Smooth muscle cell (in vitro differentiated cells): ENCODE data around the gene SUPT20HL2. TPM values are rescaled to one million over a fixed set of nuclear protein-coding genes. Genes with fewer than 3 reads are reported as not detected.

Experiments used
- DNase-seq: peaks from one replicate; lab custom pipeline; 2025; ENCODE audit not compliant: unreplicated experiment; lab: John Stamatoyannopoulos, UW
- H2AFZ ChIP-seq: fragments of 200-600 bp; sonication (generic); 2 replicates; pipeline ENCODE4 v1.6.0; 2016; ENCODE audit warnings: antibody characterized with exemption, low read depth, mild to moderate bottlenecking
- H3F3A ChIP-seq: fragments of 200-600 bp; sonication (generic); 2 replicates; pipeline ENCODE4 v1.6.0; 2017; ENCODE audit warnings: antibody characterized with exemption, low read depth
- H3K27ac ChIP-seq: fragments of 200-600 bp; sonication (generic); 2 replicates; pipeline ENCODE4 v1.5.1; 2016; ENCODE audit warnings: low read depth, mild to moderate bottlenecking
- H3K27me3 ChIP-seq: fragments of 200-600 bp; sonication (generic); 2 replicates; pipeline ENCODE4 v1.6.1; 2016; ENCODE audit warnings: low read depth, mild to moderate bottlenecking
- H3K36me3 ChIP-seq: fragments of 200-600 bp; sonication (generic); 2 replicates; pipeline ENCODE4 v1.5.1; 2016; ENCODE audit warnings: low read depth
- H3K4me1 ChIP-seq: fragments of 200-600 bp; sonication (generic); 2 replicates; pipeline ENCODE4 v1.5.1; 2016; ENCODE audit warnings: low read depth
- H3K4me2 ChIP-seq: fragments of 200-600 bp; sonication (generic); 2 replicates; pipeline ENCODE4 v1.6.0; 2016; ENCODE audit warnings: mild to moderate bottlenecking
- H3K4me3 ChIP-seq: fragments of 200-600 bp; sonication (generic); 2 replicates; pipeline ENCODE4 v1.5.1; 2016; ENCODE audit warnings: mild to moderate bottlenecking
- H3K79me2 ChIP-seq: fragments of 200-600 bp; sonication (generic); 2 replicates; pipeline ENCODE4 v1.6.0; 2016; ENCODE audit warnings: low read depth, mild to moderate bottlenecking
- H3K9ac ChIP-seq: fragments of 200-600 bp; sonication (generic); 2 replicates; pipeline ENCODE4 v1.6.0; 2016; ENCODE audit warnings: low read depth
- H3K9me3 ChIP-seq: fragments of 200-600 bp; sonication (generic); replicated peaks from 2 replicates; pipeline ENCODE4 v1.5.1; 2016; ENCODE audit warnings: low read depth
- H4K20me1 ChIP-seq: fragments of 200-600 bp; sonication (generic); 2 replicates; pipeline ENCODE4 v1.6.0; 2016; ENCODE audit warnings: low read depth
- WGBS: methylation state at CpG from one replicate; pipeline ENCODE4 v1.1.7; 2016; ENCODE audit warnings: low lambda C conversion rate; 5-methylcytosine and 5-hydroxymethylcytosine counted together
- polyA plus RNA-seq: library from polyadenylated mRNA; unstranded; fragments of >200 nt; fragmentation: Nextera tagmentation; extraction: Ambion mirVana; gene quantifications from 2 replicates; pipeline ENCODE4 v1.2.1, GENCODE V29; 2016
- total RNA-seq: library from RNA; depleted of rRNA; stranded (reverse); fragments of >200 nt; gene quantifications from 2 replicates; pipeline ENCODE4 v1.2.3, GENCODE V29; 2014
- TF ChIP-seq, protein P1 (sequence below): fragments of 200-600 bp; sonication (generic); IDR thresholded peaks from 2 replicates; pipeline ENCODE4 v1.5.1; 2017; ENCODE audit warnings: borderline replicate concordance, mild to moderate bottlenecking, antibody characterized with exemption; ENCODE audit not compliant: insufficient read depth, poor library complexity, severe bottlenecking

The SUPT20HL2 gene
- total and polyA plus RNA-seq, 2 experiments from 2014 or later = 0.45 TPM; not detected in 1

DNA sequence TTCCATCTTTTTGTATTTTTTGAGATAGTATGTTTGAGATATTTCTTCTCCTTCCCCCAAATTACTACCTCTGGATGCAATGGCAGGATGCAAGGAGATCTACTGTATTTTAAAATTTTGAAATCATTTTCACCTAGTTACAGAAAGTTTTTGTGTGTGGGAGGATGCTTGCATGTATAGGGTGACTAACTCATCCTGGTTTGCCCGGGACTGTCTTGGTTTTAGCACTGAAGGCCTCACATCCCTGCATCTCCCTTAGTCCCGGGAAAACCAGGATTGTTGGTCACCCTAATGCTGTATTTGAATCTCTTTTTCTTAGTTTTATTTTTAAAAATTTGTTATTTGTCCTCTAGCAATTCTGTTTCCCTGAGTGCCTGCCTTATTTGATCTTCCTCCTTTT is 12.1 kb downstream of the SUPT20HL2 start:
- Histone ChIP-seq H4K20me1 (no peaks in the 10 kb centered on the region), H3K4me2 (no peak overlapping the region), H3K4me3 (no peak overlapping the region), H3F3A (no peaks in the 10 kb centered on the region), H2AFZ (no peak overlapping the region), H3K27me3 (no peaks in the 10 kb centered on the region), H3K27ac (peak overlapping the region; percentile 31), H3K9ac (no peak overlapping the region), H3K9me3 (no peaks in the 10 kb centered on the region), H3K4me1 (peaks cover 17% of the 10 kb centered on the region), H3K36me3 (no peaks in the 10 kb centered on the region), H3K79me2 (no peaks in the 10 kb centered on the region)
- WGBS = 36% methylated on average over 2 of the region's 2 CpGs
- TF ChIP-seq, protein P1, sequence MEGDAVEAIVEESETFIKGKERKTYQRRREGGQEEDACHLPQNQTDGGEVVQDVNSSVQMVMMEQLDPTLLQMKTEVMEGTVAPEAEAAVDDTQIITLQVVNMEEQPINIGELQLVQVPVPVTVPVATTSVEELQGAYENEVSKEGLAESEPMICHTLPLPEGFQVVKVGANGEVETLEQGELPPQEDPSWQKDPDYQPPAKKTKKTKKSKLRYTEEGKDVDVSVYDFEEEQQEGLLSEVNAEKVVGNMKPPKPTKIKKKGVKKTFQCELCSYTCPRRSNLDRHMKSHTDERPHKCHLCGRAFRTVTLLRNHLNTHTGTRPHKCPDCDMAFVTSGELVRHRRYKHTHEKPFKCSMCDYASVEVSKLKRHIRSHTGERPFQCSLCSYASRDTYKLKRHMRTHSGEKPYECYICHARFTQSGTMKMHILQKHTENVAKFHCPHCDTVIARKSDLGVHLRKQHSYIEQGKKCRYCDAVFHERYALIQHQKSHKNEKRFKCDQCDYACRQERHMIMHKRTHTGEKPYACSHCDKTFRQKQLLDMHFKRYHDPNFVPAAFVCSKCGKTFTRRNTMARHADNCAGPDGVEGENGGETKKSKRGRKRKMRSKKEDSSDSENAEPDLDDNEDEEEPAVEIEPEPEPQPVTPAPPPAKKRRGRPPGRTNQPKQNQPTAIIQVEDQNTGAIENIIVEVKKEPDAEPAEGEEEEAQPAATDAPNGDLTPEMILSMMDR = no peak
- no peak for DNase-seq

DNA sequence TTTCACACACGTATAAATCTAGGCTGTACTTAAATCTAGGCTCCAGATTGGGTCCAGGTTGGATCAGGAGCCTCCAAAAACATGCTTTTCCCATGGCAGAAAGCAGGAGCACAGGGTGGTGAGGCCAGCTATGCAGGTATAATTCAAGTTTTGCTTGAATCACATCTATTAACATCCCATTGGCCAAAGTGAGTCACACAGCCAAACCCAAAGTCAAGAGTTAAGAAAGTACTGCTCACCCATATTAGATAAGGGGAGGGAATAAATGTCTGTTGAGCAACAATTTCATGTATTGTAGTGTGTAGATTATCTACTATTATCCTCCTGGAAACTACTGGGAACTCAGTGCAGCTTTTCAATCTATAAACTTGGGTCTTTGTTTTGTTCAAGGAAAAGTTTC is 12.8 kb downstream of the SUPT20HL2 start:
- TF ChIP-seq, protein P1 = no peak
- H3K79me2 ChIP-seq = no peaks in the 10 kb centered on the region
- no peaks in the 10 kb centered on the region for H3K9me3 ChIP-seq
- 97% methylated on average over 1 of the region's 1 CpG for WGBS
- no peak overlapping the region for H2AFZ ChIP-seq
- no peaks in the 10 kb centered on the region for H3F3A ChIP-seq
- peaks cover 11% of the 10 kb centered on the region for H3K4me1 ChIP-seq
- no peaks in the 10 kb centered on the region for H3K36me3 ChIP-seq
- H4K20me1 ChIP-seq = no peaks in the 10 kb centered on the region
- H3K27me3 ChIP-seq = no peaks in the 10 kb centered on the region
- H3K4me3 ChIP-seq = no peak overlapping the region
- no peak overlapping the region for H3K9ac ChIP-seq
- no peak for DNase-seq
- H3K4me2 ChIP-seq = no peak overlapping the region
- no peak overlapping the region for H3K27ac ChIP-seq

DNA sequence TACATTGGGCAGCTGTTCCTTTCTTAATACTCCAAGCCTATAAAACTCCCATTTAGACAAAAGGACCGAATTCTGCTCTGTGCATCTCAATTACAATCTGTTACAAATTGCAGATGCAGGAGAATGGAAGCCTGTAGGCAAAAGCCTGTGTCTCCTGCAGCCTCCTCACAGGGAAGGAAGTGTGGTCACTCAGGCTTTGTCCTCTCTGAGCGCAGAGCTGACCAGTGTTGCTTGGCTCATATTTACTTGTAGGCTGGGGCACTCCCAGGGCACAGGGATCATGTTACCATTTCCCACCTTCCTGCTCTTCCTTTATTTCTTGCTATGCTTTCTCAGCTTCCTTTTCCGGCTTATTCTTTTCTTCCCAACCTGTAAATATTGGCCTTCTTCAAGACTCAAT is 15.7 kb downstream of the SUPT20HL2 start:
- H3K27me3 ChIP-seq = no peaks in the 10 kb centered on the region
- no peak overlapping the region for H3K9ac ChIP-seq
- TF ChIP-seq, protein P1 = no peak
- H3K4me3 ChIP-seq = no peak overlapping the region
- H3K4me1 ChIP-seq = peaks cover 11% of the 10 kb centered on the region
- no peaks in the 10 kb centered on the region for H4K20me1 ChIP-seq
- no peaks in the 10 kb centered on the region for H3K36me3 ChIP-seq
- no peaks in the 10 kb centered on the region for H3K9me3 ChIP-seq
- no peaks in the 10 kb centered on the region for H3F3A ChIP-seq
- 55% methylated on average over 3 of the region's 3 CpGs for WGBS
- H3K79me2 ChIP-seq = no peaks in the 10 kb centered on the region
- no peak overlapping the region for H3K27ac ChIP-seq
- peak overlapping the region; percentile 51 for H2AFZ ChIP-seq
- no peak for DNase-seq
- no peak overlapping the region for H3K4me2 ChIP-seq

DNA sequence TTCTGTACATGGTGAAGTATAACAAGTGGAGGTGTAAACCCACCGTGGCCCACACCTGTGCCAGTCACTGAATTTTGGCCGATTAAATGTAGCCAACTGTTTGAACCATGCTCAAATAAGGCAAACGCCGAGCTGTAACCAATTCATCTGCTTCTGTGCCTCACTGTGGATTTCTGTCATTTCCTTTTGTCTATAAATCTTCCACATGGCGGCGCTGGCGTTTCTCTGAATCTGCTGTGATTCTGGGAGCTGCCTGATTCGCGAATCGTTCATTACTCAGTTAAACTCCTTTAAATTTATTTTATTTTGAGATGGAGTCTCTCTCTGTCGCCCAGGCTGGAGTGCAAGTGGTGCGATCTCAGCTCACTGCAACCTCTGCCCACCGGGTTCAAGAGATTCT is 19.2 kb downstream of the SUPT20HL2 start:
- no peaks in the 10 kb centered on the region for H3K36me3 ChIP-seq
- H3K79me2 ChIP-seq = no peaks in the 10 kb centered on the region
- H3K4me3 ChIP-seq = no peak overlapping the region
- TF ChIP-seq, protein P1 = peak; percentile 35
- no peaks in the 10 kb centered on the region for H3F3A ChIP-seq
- H3K27me3 ChIP-seq = no peaks in the 10 kb centered on the region
- no peak overlapping the region for H2AFZ ChIP-seq
- H3K9me3 ChIP-seq = no peaks in the 10 kb centered on the region
- no peak overlapping the region for H3K27ac ChIP-seq
- no peaks in the 10 kb centered on the region for H4K20me1 ChIP-seq
- no peak for DNase-seq
- no peak overlapping the region for H3K4me2 ChIP-seq
- 42% methylated on average over 13 of the region's 13 CpGs for WGBS
- no peak overlapping the region for H3K9ac ChIP-seq
- peaks cover 11% of the 10 kb centered on the region for H3K4me1 ChIP-seq
